A673 (cell line): ENCODE measurements around the gene GLYATL3. TPM values are rescaled to one million over a fixed set of nuclear protein-coding genes. Genes with fewer than 3 reads are reported as not detected.

Experiments used
- BruUV-seq: library from RNA; stranded (reverse); fragments of 400-500 nt; replicated peaks from 2 replicates; lab custom pipeline; 2021; lab: Mats Ljungman, UMichigan
- CTCF ChIA-PET: fragments of 300-600 bp; sonication (Branson Sonifier 250); formaldehyde crosslinking; loops from one replicate; lab custom pipeline; 2022; ENCODE audit warnings: antibody characterized with exemption; lab: Charles Lee
- POLR2A ChIA-PET: fragments of 300-600 bp; sonication (Branson Sonifier 250); formaldehyde crosslinking; loops from one replicate; lab custom pipeline; 2022; ENCODE audit warnings: antibody characterized with exemption; ENCODE audit not compliant: low non-redundant PET; lab: Charles Lee
- DNase-seq: peaks from one replicate; pipeline ENCODE4 v3.0.0-alpha.2; 2015; ENCODE audit warnings: low spot score
- H3K27ac ChIP-seq: fragments of 200-600 bp; sonication (generic); 2 replicates; pipeline ENCODE4 v1.5.1; 2016; ENCODE audit warnings: mixed run types, low read depth, mild to moderate bottlenecking, mixed read lengths, antibody characterized with exemption, low read length; ENCODE audit not compliant: poor library complexity, severe bottlenecking
- H3K27me3 ChIP-seq: fragments of 200-600 bp; sonication (generic); replicated peaks from 2 replicates; pipeline ENCODE4 v1.6.1; 2017; ENCODE audit warnings: mixed run types, low read depth, mild to moderate bottlenecking, mixed read lengths, antibody characterized with exemption, low read length; ENCODE audit not compliant: insufficient read depth, poor library complexity
- H3K36me3 ChIP-seq: fragments of 200-600 bp; sonication (generic); 2 replicates; pipeline ENCODE4 v1.6.1; 2016; ENCODE audit warnings: mixed run types, mild to moderate bottlenecking, mixed read lengths, antibody characterized with exemption, low read length; ENCODE audit not compliant: insufficient read depth, poor library complexity, severe bottlenecking
- H3K4me1 ChIP-seq: fragments of 200-600 bp; sonication (generic); 2 replicates; pipeline ENCODE4 v1.6.1; 2017; ENCODE audit warnings: mixed run types, mild to moderate bottlenecking, mixed read lengths, antibody characterized with exemption, low read length; ENCODE audit not compliant: insufficient read depth, poor library complexity, severe bottlenecking
- H3K4me3 ChIP-seq: fragments of 200-600 bp; sonication (generic); 2 replicates; pipeline ENCODE4 v1.5.1; 2016; ENCODE audit warnings: low read depth, mixed run types, mild to moderate bottlenecking, mixed read lengths, low read length; ENCODE audit not compliant: poor library complexity, severe bottlenecking
- H3K9me3 ChIP-seq: fragments of 200-600 bp; sonication (generic); 2 replicates; pipeline ENCODE4 v1.6.1; 2016; ENCODE audit warnings: mixed run types, low read depth, mild to moderate bottlenecking, mixed read lengths, antibody characterized with exemption, low read length; ENCODE audit not compliant: poor library complexity, severe bottlenecking
- CTCF ChIP-seq: fragments of 300-800, 200-600 bp; sonication (generic); conservative IDR thresholded peaks from 2 replicates; pipeline ENCODE4 v1.5.1; 2017; ENCODE audit warnings: low read depth, mild to moderate bottlenecking, antibody characterized with exemption, low read length, moderate library complexity, mixed read lengths
- EZH2 ChIP-seq: fragments of 200-600 bp; sonication (generic); IDR thresholded peaks from 2 replicates; pipeline ENCODE4 v1.6.1; 2017; ENCODE audit warnings: borderline replicate concordance, low read depth, mild to moderate bottlenecking, mixed read lengths, antibody characterized with exemption, low read length; ENCODE audit not compliant: poor library complexity, severe bottlenecking
- intact Hi-C: fragments of 100-400 bp; cut with micrococcal nuclease; formaldehyde crosslinking; loops from one replicate; pipeline ENCODE4 v1.10.0; 2022; ENCODE audit not compliant: unreplicated experiment
- total RNA-seq: library from RNA; stranded (reverse); gene quantifications from 2 replicates; pipeline ENCODE4 v1.2.3, GENCODE V29; 2021

The GLYATL3 gene
- total RNA-seq, 1 experiment from 2014 or later: not detected

DNA sequence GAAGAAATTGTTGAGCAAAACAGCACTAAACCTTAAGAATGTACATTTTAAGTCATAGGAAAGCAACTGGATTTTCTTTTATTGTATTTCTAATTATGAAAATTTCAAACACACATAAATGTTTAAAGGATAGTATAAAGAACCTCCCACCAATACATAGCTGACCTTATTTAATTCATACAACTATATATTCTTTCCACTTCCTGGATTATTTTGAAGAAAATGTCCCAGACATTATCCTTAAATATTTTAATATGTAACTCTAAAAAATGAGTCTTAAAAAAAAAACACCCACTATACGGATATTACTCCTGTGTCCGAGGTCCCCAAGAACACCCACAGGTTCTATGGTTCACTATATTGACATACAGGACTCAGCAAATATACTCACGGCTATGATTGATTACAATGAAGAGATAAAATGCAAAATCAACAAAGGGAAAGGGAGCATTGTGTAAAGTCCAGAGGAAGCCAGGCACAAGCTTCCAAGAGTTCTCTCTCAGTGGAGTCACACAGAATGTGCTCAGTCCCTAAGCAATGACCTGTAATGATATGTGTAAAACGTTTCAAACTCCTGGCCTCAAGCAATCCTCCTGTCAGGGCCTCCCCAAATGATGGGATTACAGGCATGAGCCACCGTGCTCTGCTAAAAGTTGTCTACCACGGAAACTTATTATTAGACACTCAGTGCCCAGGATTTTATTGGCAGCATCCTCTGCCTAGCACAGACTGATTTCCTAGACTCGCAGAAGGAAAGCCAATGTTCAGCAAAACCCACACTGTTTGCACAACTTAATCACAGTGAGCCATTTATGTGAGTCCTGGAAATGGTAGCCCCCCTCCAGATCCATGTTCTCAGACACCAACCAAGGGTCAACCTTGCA, 23.2 kb downstream of the GLYATL3 start:
- Histone ChIP-seq H3K27ac (no peak overlapping the region), H3K27me3 (no peaks in the 10 kb centered on the region), H3K9me3 (no peaks in the 10 kb centered on the region), H3K4me3 (no peak overlapping the region), H3K4me1 (no peaks in the 10 kb centered on the region), H3K36me3 (no peaks in the 10 kb centered on the region)
- intact Hi-C loops: no loop called here
- POLR2A ChIA-PET: no interaction called here
- no peak for TF ChIP-seq EZH2
- TF ChIP-seq CTCF: no peak
- BruUV-seq: no TSS peak
- CTCF ChIA-PET: no interaction called here
- DNase-seq: no peak

DNA sequence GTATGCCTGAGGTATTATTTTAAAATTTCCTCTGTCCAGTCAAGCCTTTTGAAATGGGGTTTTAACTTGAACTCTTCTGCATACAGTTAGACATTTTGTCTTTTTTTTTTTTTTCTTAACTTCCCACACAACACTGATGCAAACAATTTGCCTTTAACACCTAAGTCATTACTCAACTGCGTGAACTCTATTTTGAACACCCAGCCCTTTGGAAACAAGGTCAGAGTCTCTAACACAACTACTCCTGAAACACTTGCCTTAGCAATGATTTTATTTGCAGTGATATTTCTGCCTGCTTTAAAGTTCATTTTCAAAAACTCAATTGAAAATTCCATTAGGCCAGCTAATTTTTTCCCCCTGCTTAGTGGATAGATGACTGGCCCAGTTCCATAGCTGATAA, 24.2 kb downstream of the GLYATL3 start:
- no TSS peak for BruUV-seq
- Histone ChIP-seq H3K27ac (no peak overlapping the region), H3K9me3 (no peaks in the 10 kb centered on the region), H3K36me3 (no peaks in the 10 kb centered on the region), H3K4me3 (no peak overlapping the region), H3K27me3 (no peaks in the 10 kb centered on the region), H3K4me1 (no peaks in the 10 kb centered on the region)
- no peak for DNase-seq
- no peak for TF ChIP-seq CTCF
- no peak for TF ChIP-seq EZH2
- ChIA-PET CTCF (no interaction called here), POLR2A (no interaction called here)
- intact Hi-C loops: no loop called here

DNA sequence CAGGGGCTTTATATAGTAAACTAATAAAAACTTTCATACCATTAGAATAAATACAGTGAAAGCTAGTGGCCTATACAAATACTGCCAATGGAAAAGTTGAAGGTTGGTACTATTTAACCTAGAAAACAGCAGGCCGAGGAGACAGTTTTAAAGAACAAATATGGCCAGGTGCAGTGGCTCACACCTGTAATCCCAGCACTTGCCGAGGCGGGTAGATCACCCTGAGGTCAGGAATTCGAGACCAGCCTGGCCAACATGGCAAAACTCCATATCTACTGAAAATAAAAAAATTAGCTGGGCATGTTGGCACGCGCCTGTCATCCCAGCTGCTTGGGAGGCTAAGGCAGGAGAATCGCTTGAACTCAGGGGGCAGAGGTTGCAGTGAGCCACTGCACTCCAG, 24.8 kb downstream of the GLYATL3 start:
- POLR2A ChIA-PET: no interaction called here
- Histone ChIP-seq H3K9me3 (no peaks in the 10 kb centered on the region), H3K4me3 (no peak overlapping the region), H3K27ac (no peak overlapping the region), H3K36me3 (no peaks in the 10 kb centered on the region), H3K4me1 (no peaks in the 10 kb centered on the region), H3K27me3 (no peaks in the 10 kb centered on the region)
- no TSS peak for BruUV-seq
- TF ChIP-seq EZH2: no peak
- TF ChIP-seq CTCF: no peak
- intact Hi-C loops: no loop called here
- DNase-seq: no peak
- CTCF ChIA-PET: no interaction called here
